ENCODE results near the gene EPHA3.

Gene EPHA3

GRCh38 chr3:89306540-89306939, 199.1 kb downstream of the EPHA3 start:
- Histone ChIP-seq H3K4me3 (ENCODE audit: low read depth, low read length, poor library complexity, severe bottlenecking) (no peak overlapping the region), H2AFZ (ENCODE audit: low read length) (no peak overlapping the region), H3K27me3 (ENCODE audit: insufficient read depth, low read length) (no peaks in the 10 kb centered on the region), H3K4me2 (ENCODE audit: low read length) (no peak overlapping the region), H3F3A (ENCODE audit: insufficient read depth, low read length) (no peaks in the 10 kb centered on the region), H3K4me1 (ENCODE audit: insufficient read depth, low read length, severe bottlenecking) (no peaks in the 10 kb centered on the region), H3K9me3 (ENCODE audit: low read length) (no peaks in the 10 kb centered on the region), H4K20me1 (ENCODE audit: insufficient read depth, low read length) (no peaks in the 10 kb centered on the region), H3K36me3 (ENCODE audit: insufficient read depth, low read length) (no peaks in the 10 kb centered on the region), H3K27ac (ENCODE audit: low read depth, low read length, poor library complexity, severe bottlenecking) (no peak overlapping the region), H3K9ac (ENCODE audit: low read length) (no peak overlapping the region), H3K79me2 (ENCODE audit: insufficient read depth, low read length) (no peaks in the 10 kb centered on the region), H3K9me2 (ENCODE audit: low read depth, low read length) (no peaks in the 10 kb centered on the region)
- TF ChIP-seq CTCF (IDR thresholded peaks at IDR 0.05; ENCODE audit: low read length) (no peak), EZH2 (IDR thresholded peaks at IDR 0.05; ENCODE audit: borderline replicate concordance, low read length) (no peak)

- Histone ChIP-seq H3K79me2 (ENCODE audit: insufficient read depth, low read length) (no peaks in the 10 kb centered on the region), H3K4me1 (ENCODE audit: insufficient read depth, low read length, severe bottlenecking) (no peaks in the 10 kb centered on the region), H3F3A (ENCODE audit: insufficient read depth, low read length) (no peaks in the 10 kb centered on the region), H3K4me3 (ENCODE audit: low read depth, low read length, poor library complexity, severe bottlenecking) (no peak overlapping the region), H4K20me1 (ENCODE audit: insufficient read depth, low read length) (no peaks in the 10 kb centered on the region), H2AFZ (ENCODE audit: low read length) (no peak overlapping the region), H3K27me3 (ENCODE audit: insufficient read depth, low read length) (no peaks in the 10 kb centered on the region), H3K9me2 (ENCODE audit: low read depth, low read length) (no peaks in the 10 kb centered on the region), H3K9me3 (ENCODE audit: low read length) (no peaks in the 10 kb centered on the region), H3K9ac (ENCODE audit: low read length) (no peak overlapping the region), H3K4me2 (ENCODE audit: low read length) (no peak overlapping the region), H3K27ac (ENCODE audit: low read depth, low read length, poor library complexity, severe bottlenecking) (no peak overlapping the region), H3K36me3 (ENCODE audit: insufficient read depth, low read length) (no peaks in the 10 kb centered on the region)
- TF ChIP-seq CTCF (IDR thresholded peaks at IDR 0.05; ENCODE audit: low read length) (no peak), EZH2 (IDR thresholded peaks at IDR 0.05; ENCODE audit: borderline replicate concordance, low read length) (no peak)
These were observed 204.2 kb downstream of the EPHA3 start for GRCh38 chr3:89311581-89311980.

DNA sequence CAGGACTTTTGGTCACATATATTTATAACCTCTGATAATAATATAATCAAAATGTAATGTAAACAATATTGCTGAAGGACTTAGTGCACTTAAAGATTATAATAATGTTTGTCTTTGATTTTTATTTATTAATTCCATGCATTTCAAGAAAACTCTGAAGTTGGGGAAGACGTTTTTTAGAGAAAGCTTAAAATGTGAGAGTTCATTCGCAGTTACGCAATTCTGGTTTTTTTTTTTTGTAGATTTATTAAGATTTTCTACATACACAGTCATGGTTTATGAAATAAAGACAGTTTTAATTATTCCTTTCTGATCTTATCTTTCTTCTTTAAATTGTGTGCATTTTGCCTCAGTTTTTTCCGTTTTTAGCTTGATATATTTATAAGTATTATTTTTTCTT, 204.7 kb downstream of the EPHA3 start:
- Histone ChIP-seq H3K4me2 (ENCODE audit: low read length) (no peak overlapping the region), H3F3A (ENCODE audit: insufficient read depth, low read length) (no peaks in the 10 kb centered on the region), H3K4me1 (ENCODE audit: insufficient read depth, low read length, severe bottlenecking) (no peaks in the 10 kb centered on the region), H3K4me3 (ENCODE audit: low read depth, low read length, poor library complexity, severe bottlenecking) (no peak overlapping the region), H2AFZ (ENCODE audit: low read length) (no peak overlapping the region), H3K27me3 (ENCODE audit: insufficient read depth, low read length) (no peaks in the 10 kb centered on the region), H3K9me2 (ENCODE audit: low read depth, low read length) (no peaks in the 10 kb centered on the region), H3K36me3 (ENCODE audit: insufficient read depth, low read length) (no peaks in the 10 kb centered on the region), H3K27ac (ENCODE audit: low read depth, low read length, poor library complexity, severe bottlenecking) (no peak overlapping the region), H3K9me3 (ENCODE audit: low read length) (no peaks in the 10 kb centered on the region), H3K79me2 (ENCODE audit: insufficient read depth, low read length) (no peaks in the 10 kb centered on the region), H3K9ac (ENCODE audit: low read length) (no peak overlapping the region), H4K20me1 (ENCODE audit: insufficient read depth, low read length) (no peaks in the 10 kb centered on the region)
- TF ChIP-seq CTCF (IDR thresholded peaks at IDR 0.05; ENCODE audit: low read length) (no peak), EZH2 (IDR thresholded peaks at IDR 0.05; ENCODE audit: borderline replicate concordance, low read length) (no peak)

All from OCI-LY1 (cell line).